Inferior parietal cortex (tissue), 1 donor: ENCODE measurements around the gene KCNJ2.
A peak's percentile ranks its signal among the peaks of the same experiment; 100 is the strongest.

Experiments used
- DNase-seq: peaks from one replicate; pipeline ENCODE4 v3.0.0-alpha.2; 2016; ENCODE audit errors: extremely low spot score

KCNJ2 gene

DNA sequence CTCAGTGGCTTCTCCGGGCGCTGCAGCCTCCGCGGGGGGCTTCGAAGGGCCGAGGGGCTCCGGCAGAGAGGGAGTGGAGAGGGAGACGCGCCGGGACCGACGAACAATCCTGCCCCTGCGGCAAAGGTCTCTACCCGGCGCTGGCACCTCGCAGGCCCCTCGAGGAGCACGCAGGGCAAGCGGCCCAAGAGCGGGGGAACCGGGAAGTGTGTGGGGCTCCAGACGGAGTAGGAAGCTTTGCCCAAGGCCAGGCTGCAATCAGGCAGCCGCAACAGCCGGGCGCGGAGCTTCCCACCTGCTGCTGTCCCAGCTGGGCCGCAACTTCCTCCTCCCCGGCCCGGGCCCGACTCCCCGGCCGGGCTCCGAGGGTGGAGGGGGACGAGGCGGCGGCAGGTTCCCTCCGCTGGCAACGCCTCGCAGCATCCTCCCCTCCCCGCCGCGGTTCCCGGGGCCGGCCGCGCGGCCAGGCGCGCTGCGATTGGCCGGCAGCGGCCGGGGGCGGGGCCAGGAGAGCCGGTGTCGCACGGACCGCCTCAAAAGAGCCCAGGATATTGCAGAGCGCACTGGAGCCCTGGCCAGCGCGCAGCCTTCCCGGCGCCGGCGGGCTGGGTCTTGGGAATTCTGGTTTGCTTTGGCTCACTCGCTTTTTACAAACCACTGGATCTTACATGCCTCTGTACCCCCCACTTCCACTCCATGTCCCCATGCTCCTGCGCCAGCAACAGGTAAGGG lies at the start of gene KCNJ2:
Gene KCNJ2, plus strand, starts transcription at position 556 of the 732 bp plus-strand sequence. CDS start 5,508 bp downstream, outside the sequence.
- DNase-seq = peak; percentile 81

DNA sequence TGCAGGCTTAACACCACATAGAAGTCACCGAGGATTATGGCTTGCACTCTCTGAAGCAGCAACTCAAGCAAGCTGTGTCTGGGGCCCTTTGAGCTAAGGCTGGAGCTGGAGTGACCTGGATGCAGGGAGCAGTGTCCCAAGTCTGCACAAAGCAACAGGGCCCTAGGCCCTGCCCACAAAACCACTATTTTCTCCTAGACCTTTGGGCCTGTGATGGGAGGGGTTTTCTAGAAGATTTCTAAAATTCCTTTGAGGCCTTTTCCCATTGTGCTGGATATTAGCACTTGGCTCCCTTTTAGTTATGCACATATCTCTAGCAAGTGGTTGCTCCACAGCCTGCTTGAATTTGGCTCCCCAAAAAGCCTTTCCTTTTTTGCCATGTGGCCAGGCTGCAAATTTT lies 49.8 kb upstream of the KCNJ2 start:
- DNase-seq = no peak

DNA sequence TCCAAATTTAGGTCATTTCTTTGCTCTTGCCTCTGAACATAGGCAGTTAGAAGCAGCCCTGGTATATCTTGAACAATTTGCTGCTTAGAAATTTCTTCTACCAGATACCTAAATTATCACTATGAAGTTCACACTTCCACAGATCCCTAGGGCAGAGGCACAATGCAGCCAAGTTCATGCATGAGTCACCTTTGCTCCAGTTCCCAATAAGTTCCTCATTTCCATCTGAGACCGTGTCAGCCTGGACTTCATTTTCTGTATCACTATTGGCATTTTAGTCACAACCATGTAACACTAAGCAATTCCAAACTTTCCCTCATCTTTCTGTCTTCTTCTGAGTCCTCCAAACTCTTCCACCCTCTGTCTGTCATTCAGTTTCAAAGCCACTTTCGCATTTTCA lies 49.3 kb upstream of the KCNJ2 start:
- DNase-seq = no peak

DNA sequence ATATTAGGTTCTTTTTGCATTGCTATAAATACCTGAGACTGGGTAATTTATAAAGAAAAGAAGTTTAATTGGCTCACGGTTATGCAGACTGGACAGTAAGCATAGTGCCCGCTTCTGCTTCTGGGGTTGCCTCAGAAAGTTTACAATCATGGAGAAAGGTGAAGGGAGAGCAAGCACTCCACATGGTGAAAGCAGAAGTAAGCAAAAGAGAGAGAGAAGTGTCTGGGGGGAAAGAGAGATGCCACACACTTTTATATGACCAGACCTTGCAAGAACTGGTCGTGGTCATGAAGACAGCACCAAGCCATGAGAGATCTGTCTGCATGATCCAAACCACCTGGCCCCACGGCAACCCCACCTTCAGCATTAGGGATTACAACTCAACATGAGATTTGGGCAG lies 48.9 kb upstream of the KCNJ2 start:
- no peak for DNase-seq

DNA sequence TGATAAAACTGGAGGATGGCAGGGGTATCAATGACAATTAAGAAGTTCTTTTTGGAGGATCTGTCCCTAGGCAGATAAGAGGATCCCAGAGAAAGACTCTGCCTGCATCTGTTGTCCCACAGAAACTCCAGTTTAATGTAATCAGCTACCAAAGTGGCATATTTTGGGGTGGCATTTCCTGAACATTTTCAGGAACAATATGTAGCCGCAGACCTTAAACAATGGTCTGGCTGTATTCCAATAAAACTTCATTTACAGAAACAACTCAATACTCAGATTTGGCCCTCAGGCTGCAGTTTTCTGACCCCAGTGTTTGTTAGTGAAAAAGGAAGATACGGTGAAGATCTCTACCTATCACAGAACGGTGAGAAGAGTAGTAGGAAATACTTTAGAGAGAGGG lies 48.2 kb upstream of the KCNJ2 start:
- DNase-seq = no peak

DNA sequence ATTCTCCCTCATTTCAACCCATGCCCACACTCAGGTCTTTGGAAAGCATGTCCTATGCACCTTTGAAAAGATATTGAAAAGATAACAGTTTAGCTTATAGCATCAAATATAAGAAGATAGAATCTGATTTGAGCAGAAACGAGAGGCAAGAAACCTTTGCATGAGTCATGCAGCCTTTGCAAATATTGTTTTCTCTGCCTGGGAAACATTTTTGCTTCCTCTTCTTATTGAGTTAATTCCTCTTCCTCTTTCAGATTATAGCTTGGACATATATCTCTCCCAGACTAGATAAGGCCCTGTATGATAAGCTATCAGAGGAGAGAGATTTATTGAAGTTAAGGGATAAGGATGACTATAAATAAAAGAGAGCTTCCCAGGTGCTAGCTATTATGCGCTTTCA lies 46.1 kb upstream of the KCNJ2 start:
- no peak for DNase-seq

- no peak for DNase-seq
These were observed 44.6 kb upstream of the KCNJ2 start for GRCh38 chr17:70124723-70125122.

- no peak for DNase-seq
These were observed 42.0 kb upstream of the KCNJ2 start for GRCh38 chr17:70127221-70127873.

- no peak for DNase-seq
These were observed 40.5 kb upstream of the KCNJ2 start for GRCh38 chr17:70128727-70129238.

DNA sequence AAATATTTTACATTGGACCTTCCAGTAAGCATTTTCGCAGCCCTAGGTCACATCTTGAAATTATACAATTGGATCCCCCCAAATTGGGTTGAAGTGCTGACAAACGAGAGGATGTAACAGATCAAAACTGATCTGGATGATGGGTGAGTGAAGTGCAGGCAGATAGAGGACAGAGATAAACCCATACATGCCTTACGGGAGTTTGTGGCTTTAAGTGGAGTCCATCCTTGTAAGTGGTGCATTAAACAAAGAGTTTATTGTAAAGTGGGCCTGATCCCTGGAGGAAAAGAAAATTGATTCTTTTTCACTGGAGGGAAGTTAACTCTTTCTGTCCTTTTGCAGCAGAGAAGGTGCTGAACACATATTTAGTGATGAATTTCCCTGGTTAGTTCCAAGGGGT lies 39.0 kb upstream of the KCNJ2 start:
- no peak for DNase-seq

GRCh38 chr17:70132505-70132904 lies 36.8 kb upstream of the KCNJ2 start:
- no peak for DNase-seq

DNA sequence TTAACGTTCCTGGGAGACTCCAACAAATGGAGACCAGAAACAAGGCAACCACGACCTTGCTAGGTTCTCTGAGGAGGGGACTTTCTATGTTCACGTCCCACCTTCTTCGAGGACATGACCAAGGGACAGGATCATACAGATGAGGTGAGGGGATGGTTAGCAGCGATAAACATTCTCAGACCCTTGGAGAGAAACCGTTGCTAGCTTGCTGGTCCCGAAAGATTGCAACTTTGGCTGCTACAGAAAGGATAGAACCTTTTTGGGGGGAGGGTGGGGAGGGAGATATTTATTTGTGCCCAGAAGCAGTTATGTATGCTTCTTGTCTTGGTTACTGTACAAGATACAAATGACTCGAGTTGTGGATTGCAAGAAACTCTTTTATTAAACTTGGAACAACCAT lies 35.3 kb upstream of the KCNJ2 start:
- DNase-seq = no peak

GRCh38 chr17:70134777-70135176 lies 34.6 kb upstream of the KCNJ2 start:
- DNase-seq = no peak

DNA sequence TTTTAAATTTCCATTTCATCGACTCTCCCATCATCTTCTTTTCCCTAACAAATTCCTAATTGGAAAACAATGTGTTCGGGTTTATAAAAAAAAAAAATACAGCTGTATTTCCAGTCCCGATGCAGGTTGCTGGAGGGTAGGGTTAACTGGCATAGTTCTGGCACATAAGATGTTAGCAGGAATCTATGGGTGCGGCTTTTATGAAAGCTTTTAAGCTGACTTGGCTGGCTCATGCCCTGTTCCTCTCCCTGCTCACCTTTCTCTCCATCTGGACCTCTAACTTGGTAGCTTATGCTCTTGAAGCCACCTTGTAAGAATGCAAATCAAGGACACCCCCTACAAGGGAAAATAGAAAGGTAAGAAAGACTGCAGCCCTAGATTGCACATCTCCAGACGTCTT lies 33.2 kb upstream of the KCNJ2 start:
- no peak for DNase-seq

GRCh38 chr17:70137451-70138230 lies 31.7 kb upstream of the KCNJ2 start:
- DNase-seq = peak; percentile 55

DNA sequence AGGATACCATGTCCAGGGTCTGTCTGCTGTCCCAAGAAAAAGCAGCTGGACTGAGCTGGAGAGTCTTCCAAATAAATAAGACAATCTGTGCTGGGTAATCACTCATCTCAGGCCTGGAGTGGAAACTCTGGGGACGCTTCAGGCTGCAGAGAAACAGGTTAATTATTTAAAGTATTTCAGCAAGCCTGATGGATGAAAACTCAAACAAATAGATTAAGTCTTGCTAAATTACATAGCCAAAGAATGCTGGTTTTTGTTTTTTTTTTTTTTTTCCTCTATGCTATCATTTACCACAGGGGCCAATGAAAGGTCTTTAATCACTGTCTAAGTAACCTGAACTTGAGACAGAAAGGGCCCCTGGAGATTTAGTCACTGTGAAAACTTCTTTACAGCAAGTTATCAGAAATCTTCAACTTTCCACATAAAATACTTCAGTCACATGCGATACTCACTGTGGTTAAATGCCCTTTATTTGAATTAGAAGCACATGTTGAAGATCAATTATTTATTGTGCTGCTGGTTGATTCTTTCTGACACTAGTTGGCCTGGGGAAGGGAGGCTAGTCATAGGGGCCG lies 31.0 kb upstream of the KCNJ2 start:
- DNase-seq = no peak

GRCh38 chr17:70139449-70139993 lies 29.8 kb upstream of the KCNJ2 start:
- DNase-seq = no peak

DNA sequence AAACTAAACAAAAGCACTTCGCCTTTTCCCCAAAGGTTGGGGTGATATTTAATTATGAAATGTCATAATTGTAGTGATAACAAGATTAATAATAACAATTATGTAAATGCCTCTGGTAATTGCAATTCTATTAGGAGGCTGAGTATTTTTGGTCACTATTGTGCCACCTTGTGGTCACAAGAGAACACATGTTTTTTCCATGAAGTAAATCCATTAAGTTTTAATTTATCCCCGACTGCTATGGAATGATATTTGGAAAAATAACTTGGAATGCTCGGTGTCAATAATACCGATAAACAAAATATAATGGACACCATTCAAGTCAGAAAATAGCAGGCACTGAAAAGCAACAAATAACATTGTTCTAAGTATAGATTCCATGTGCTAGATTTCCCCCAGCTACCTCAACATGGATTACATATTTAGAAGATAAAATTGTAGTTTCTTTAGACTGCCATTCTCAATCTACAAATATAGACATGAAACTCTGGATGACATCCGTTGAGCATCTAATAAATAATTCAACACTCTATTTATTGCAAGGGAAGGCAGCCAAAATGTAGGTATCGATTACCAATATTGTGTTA lies 25.0 kb upstream of the KCNJ2 start:
- peak; percentile 65 for DNase-seq

DNA sequence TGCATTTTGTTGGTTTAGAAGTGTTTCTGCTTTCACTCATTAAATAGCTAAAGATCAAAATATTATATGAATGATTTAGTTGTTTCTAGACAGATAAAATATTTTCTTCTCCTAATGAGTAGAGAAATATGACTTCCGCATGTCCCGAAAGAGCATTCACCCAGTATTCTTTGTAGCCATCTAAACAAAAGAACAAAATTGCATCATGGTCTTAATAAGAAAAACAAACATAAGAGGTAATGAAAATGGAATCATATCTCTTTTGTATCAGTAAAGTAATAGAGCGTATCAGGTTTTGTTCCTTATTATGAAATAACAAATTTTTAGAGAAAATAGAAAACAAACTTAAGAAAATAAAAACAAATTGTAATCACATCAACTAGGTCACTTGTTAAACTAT lies 16.1 kb upstream of the KCNJ2 start:
- DNase-seq = no peak

GRCh38 chr17:70157151-70157550 lies 12.2 kb upstream of the KCNJ2 start:
- peak; percentile 49 for DNase-seq

- DNase-seq = no peak
These were observed 11.2 kb upstream of the KCNJ2 start for GRCh38 chr17:70158180-70158579.

- DNase-seq = no peak
These were observed 10.7 kb upstream of the KCNJ2 start for GRCh38 chr17:70158591-70158990.
